Kidney epithelial cell (primary cell): ENCODE measurements around the gene AIFM3. TPM values are rescaled to one million over a fixed set of nuclear protein-coding genes. Genes with fewer than 3 reads are reported as not detected.
"Not testable (repeated sequence)": the region's sequence is repeated elsewhere in the genome, so short reads cannot be mapped to it uniquely, and the experiment has no call there.

Experiments used
- DNase-seq: peaks from one replicate; pipeline ENCODE4 v3.0.0-alpha.2; 2010; ENCODE audit warnings: low read depth
- H3K27me3 ChIP-seq: 2 replicates; pipeline ENCODE4 v1.6.0; 2011; ENCODE audit warnings: low read length; ENCODE audit not compliant: control insufficient read depth, insufficient read depth
- H3K36me3 ChIP-seq: 2 replicates; pipeline ENCODE4 v1.5.1; 2011; ENCODE audit warnings: low read length; ENCODE audit not compliant: control insufficient read depth, insufficient read depth
- H3K4me3 ChIP-seq: 2 replicates; pipeline ENCODE4 v1.5.1; 2011; ENCODE audit warnings: low read depth, mild to moderate bottlenecking, control low read depth, low read length
- CTCF ChIP-seq: IDR thresholded peaks from 2 replicates; pipeline ENCODE4 v1.5.1; 2011; ENCODE audit warnings: mild to moderate bottlenecking, moderate library complexity, low read length, control low read depth, inconsistent platforms; ENCODE audit not compliant: insufficient read depth, poor library complexity, severe bottlenecking
- total RNA-seq: library from RNA; depleted of rRNA; stranded (reverse); fragments of >200 nt; gene quantifications from 2 replicates; pipeline ENCODE4 v1.2.3, GENCODE V29; 2015

AIFM3 gene
- total RNA-seq, 1 donor from 2014 or later = 1.5 TPM

GRCh38 chr22:20933910-20934309 lies 33.1 kb upstream of the AIFM3 start:
- Histone ChIP-seq H3K4me3 (no peak overlapping the region), H3K36me3 (peaks cover 1% of the 10 kb centered on the region), H3K27me3 (no peaks in the 10 kb centered on the region)
- DNase-seq = no peak
- no peak for TF ChIP-seq CTCF

- not testable (repeated sequence) for H3K36me3 ChIP-seq
Observed at GRCh38 chr22:20935049-20935448, 32.0 kb upstream of the AIFM3 start.

GRCh38 chr22:20935780-20936539 lies 31.1 kb upstream of the AIFM3 start:
- not testable (repeated sequence) for DNase-seq, H3K27me3 ChIP-seq, H3K36me3 ChIP-seq, H3K4me3 ChIP-seq

More at GRCh38 chr22:20935049-20935448, 32.0 kb upstream of the AIFM3 start:
- H3K27me3 ChIP-seq, H3K4me3 ChIP-seq, DNase-seq: not testable (repeated sequence)

- Histone ChIP-seq H3K27me3 (no peaks in the 10 kb centered on the region), H3K36me3 (peaks cover 1% of the 10 kb centered on the region), H3K4me3 (no peak overlapping the region)
- TF ChIP-seq CTCF = no peak
- DNase-seq = no peak
Observed at GRCh38 chr22:20937031-20937793, 29.8 kb upstream of the AIFM3 start.

- H3K4me3 ChIP-seq = no peak overlapping the region
- H3K27me3 ChIP-seq = no peaks in the 10 kb centered on the region
- H3K36me3 ChIP-seq = peaks cover 1% of the 10 kb centered on the region
- no peak for DNase-seq
- TF ChIP-seq CTCF = no peak
Observed at GRCh38 chr22:20937794-20938671, 29.0 kb upstream of the AIFM3 start.

GRCh38 chr22:20939457-20940185 lies 27.4 kb upstream of the AIFM3 start:
- H3K4me3 ChIP-seq, DNase-seq, H3K27me3 ChIP-seq, H3K36me3 ChIP-seq: not testable (repeated sequence)
